HepG2 (cell line): Measurements from ENCODE around the gene ACSS1. TPM values are rescaled to one million over a fixed set of nuclear protein-coding genes. Genes with fewer than 3 reads are reported as not detected.

ENCODE experiments used
- AHR ChIP-seq: IDR thresholded peaks from 2 replicates; pipeline ENCODE4 v1.6.1; 2018; ENCODE audit warnings: missing genetic modification reagents, missing compliant biosample characterization
- HHEX ChIP-seq: IDR thresholded peaks from 2 replicates; pipeline ENCODE4 v1.6.1; 2016; ENCODE audit warnings: control low read depth
- HMG20B ChIP-seq: conservative IDR thresholded peaks from 2 replicates; pipeline ENCODE4 v1.6.1; 2016; ENCODE audit warnings: missing genetic modification reagents, missing compliant biosample characterization
- IKZF4 ChIP-seq: sonication (generic); formaldehyde crosslinking; IDR thresholded peaks from 2 replicates; pipeline ENCODE4 v1.5.1; 2020; ENCODE audit warnings: borderline replicate concordance, mild to moderate bottlenecking, low read depth, missing genetic modification reagents; ENCODE audit errors: not compliant biosample characterization
- MATR3 ChIP-seq: sonication (generic); formaldehyde crosslinking; IDR thresholded peaks from 2 replicates; pipeline ENCODE4 v1.4.0; 2020; ENCODE audit warnings: missing genetic modification reagents
- REXO4 ChIP-seq: sonication (generic); formaldehyde crosslinking; IDR thresholded peaks from 2 replicates; pipeline ENCODE4 v1.8.0; 2022; ENCODE audit warnings: missing genetic modification reagents, mild to moderate bottlenecking, borderline replicate concordance
- SP5 ChIP-seq: IDR thresholded peaks from 2 replicates; pipeline ENCODE4 v1.6.1; 2016; ENCODE audit warnings: low read depth, borderline replicate concordance
- THAP7 ChIP-seq: sonication (generic); formaldehyde crosslinking; IDR thresholded peaks from 2 replicates; pipeline ENCODE4 v1.8.1; 2023; ENCODE audit warnings: mild to moderate bottlenecking, missing genetic modification reagents
- U2AF2 ChIP-seq: fragments of 200-400 bp; formaldehyde crosslinking; IDR thresholded peaks from 2 replicates; pipeline ENCODE4 v1.6.1; 2017; ENCODE audit warnings: low read depth, mild to moderate bottlenecking, low read length
- UBTF ChIP-seq: sonication (generic); formaldehyde crosslinking; IDR thresholded peaks from 2 replicates; pipeline ENCODE4 v1.4.0; 2020; ENCODE audit warnings: mild to moderate bottlenecking, missing genetic modification reagents
- ZNF235 ChIP-seq: sonication (generic); formaldehyde crosslinking; IDR thresholded peaks from 2 replicates; pipeline ENCODE4 v1.8.1; 2023; ENCODE audit warnings: mild to moderate bottlenecking, missing genetic modification reagents, borderline replicate concordance
- ZNF546 ChIP-seq: sonication (generic); formaldehyde crosslinking; conservative IDR thresholded peaks from 2 replicates; pipeline ENCODE4 v1.8.1; 2023; ENCODE audit warnings: mild to moderate bottlenecking, missing genetic modification reagents
- ZNF556 ChIP-seq: sonication (generic); formaldehyde crosslinking; IDR thresholded peaks from 2 replicates; pipeline ENCODE4 v1.4.0; 2020; ENCODE audit warnings: mild to moderate bottlenecking, missing genetic modification reagents, borderline replicate concordance
- ZNF609 ChIP-seq: sonication (generic); formaldehyde crosslinking; IDR thresholded peaks from 2 replicates; pipeline ENCODE4 v1.4.0; 2020; ENCODE audit warnings: mild to moderate bottlenecking, missing genetic modification reagents, borderline replicate concordance
- ZNF639 ChIP-seq: conservative IDR thresholded peaks from 2 replicates; pipeline ENCODE4 v1.6.1; 2018; ENCODE audit warnings: missing genetic modification reagents
- ZNF652 ChIP-seq: IDR thresholded peaks from 2 replicates; pipeline ENCODE4 v1.6.1; 2016; ENCODE audit warnings: low read depth, borderline replicate concordance
- ZNF879 ChIP-seq: sonication (generic); formaldehyde crosslinking; IDR thresholded peaks from 2 replicates; pipeline ENCODE4 v1.8.1; 2023; ENCODE audit warnings: missing genetic modification reagents
- polyA plus RNA-seq, 8 experiments: library from polyadenylated mRNA; depleted of rRNA in 3 of 8; stranded (reverse) in 7 of 8; unstranded in 1 of 8; fragments of >200 nt; fragmentation: Illumina TruSeq in 4 of 8; extraction: Trizol in 4 of 8; gene quantifications; 2 replicates each; pipeline versions ENCODE4 v1.2.1 to v1.2.3, GENCODE V29; 2011 to 2016; ENCODE audit warnings: low read depth in 4 of 8, missing spikeins in 1 of 8, mixed read lengths in 1 of 8; ENCODE audit not compliant: insufficient read depth in 1 of 8
- total RNA-seq, 5 experiments: library from RNA; depleted of rRNA; stranded (reverse); fragments of >200 nt; fragmentation: Illumina TruSeq; extraction: Trizol; gene quantifications; 2 replicates each; pipeline ENCODE4 v1.2.3, GENCODE V29; 2016; ENCODE audit warnings: low read depth in 1 of 5

Gene ACSS1
- total and polyA plus RNA-seq, 2 of the 13 experiments (the other 11 are each of a cell fraction or from before 2014, with no cell fraction given) = 15.2 to 41.6 TPM

GRCh38 chr20:25033265-25033923 lies 24.5 kb downstream of the ACSS1 start (continued):
- TF ChIP-seq ZNF652 (CRISPR knock-in tag) (no peak), SP5 (CRISPR knock-in tag) (no peak), HHEX (no peak), UBTF (CRISPR knock-in tag) (no peak), AHR (CRISPR knock-in tag) (no peak), ZNF546 (CRISPR knock-in tag) (no peak), IKZF4 (CRISPR knock-in tag) (peak; percentile 27), U2AF2 (no peak), HMG20B (CRISPR knock-in tag) (no peak), MATR3 (no peak), ZNF556 (CRISPR knock-in tag) (no peak), THAP7 (CRISPR knock-in tag) (no peak), ZNF609 (CRISPR knock-in tag) (no peak), ZNF235 (CRISPR knock-in tag) (no peak), ZNF879 (CRISPR knock-in tag) (no peak), ZNF639 (CRISPR knock-in tag) (0 out of 2 replicates have a peak, but pooled peaks have one; percentile 9), REXO4 (CRISPR knock-in tag) (no peak)
- TF ChIP-seq, all 625 proteins: peak for 16
